ENCODE results near the gene TULP1.

The TULP1 gene

GRCh38 chr6:35533981-35534380 is 21.3 kb upstream of the TULP1 start:
- Histone ChIP-seq H3K27ac (ENCODE audit: low read depth, low read length) (no peak overlapping the region), H3K4me2 (ENCODE audit: low read depth, low read length, poor library complexity, severe bottlenecking) (no peak overlapping the region), H3K9me2 (replicated peaks; ENCODE audit: insufficient read depth, low read length) (no peaks in the 10 kb centered on the region), H3K79me2 (ENCODE audit: insufficient read depth, low read length) (no peaks in the 10 kb centered on the region), H3K27me3 (ENCODE audit: low read length) (no peaks in the 10 kb centered on the region), H3F3A (ENCODE audit: insufficient read depth) (no peaks in the 10 kb centered on the region), H3K36me3 (ENCODE audit: low read length) (no peaks in the 10 kb centered on the region), H3K9me3 (ENCODE audit: insufficient read depth, low read length) (no peaks in the 10 kb centered on the region), H4K20me1 (ENCODE audit: low read depth, low read length) (no peaks in the 10 kb centered on the region), H3K4me3 (ENCODE audit: insufficient read depth, low read length, poor library complexity, severe bottlenecking) (no peak overlapping the region), H3K9ac (ENCODE audit: low read length) (no peak overlapping the region), H2AFZ (ENCODE audit: low read depth, low read length, severe bottlenecking) (no peak overlapping the region)
- TF ChIP-seq CTCF (IDR thresholded peaks at IDR 0.05; ENCODE audit: insufficient read depth, low read length, poor library complexity, severe bottlenecking), result no peak
- no peak for TF ChIP-seq EZH2phosphoT487 (conservative IDR thresholded peaks at IDR 0.05; ENCODE audit: low read length)

- H3F3A ChIP-seq (ENCODE audit: insufficient read depth), result no peaks in the 10 kb centered on the region
- no peak overlapping the region for H3K4me3 ChIP-seq (ENCODE audit: insufficient read depth, low read length, poor library complexity, severe bottlenecking)
- H3K9ac ChIP-seq (ENCODE audit: low read length), result no peak overlapping the region
- no peak overlapping the region for H3K4me2 ChIP-seq (ENCODE audit: low read depth, low read length, poor library complexity, severe bottlenecking)
- H3K79me2 ChIP-seq (ENCODE audit: insufficient read depth, low read length), result no peaks in the 10 kb centered on the region
- H3K36me3 ChIP-seq (ENCODE audit: low read length), result no peaks in the 10 kb centered on the region
- no peaks in the 10 kb centered on the region for H3K27me3 ChIP-seq (ENCODE audit: low read length)
- no peak for TF ChIP-seq CTCF (IDR thresholded peaks at IDR 0.05; ENCODE audit: insufficient read depth, low read length, poor library complexity, severe bottlenecking)
- TF ChIP-seq EZH2phosphoT487 (conservative IDR thresholded peaks at IDR 0.05; ENCODE audit: low read length), result no peak
- no peak overlapping the region for H2AFZ ChIP-seq (ENCODE audit: low read depth, low read length, severe bottlenecking)
- H3K27ac ChIP-seq (ENCODE audit: low read depth, low read length), result no peak overlapping the region
- no peaks in the 10 kb centered on the region for H4K20me1 ChIP-seq (ENCODE audit: low read depth, low read length)
- no peaks in the 10 kb centered on the region for H3K9me2 ChIP-seq (replicated peaks; ENCODE audit: insufficient read depth, low read length)
- H3K9me3 ChIP-seq (ENCODE audit: insufficient read depth, low read length), result no peaks in the 10 kb centered on the region
Measured at GRCh38 chr6:35532126-35532525, 19.4 kb upstream of the TULP1 start.

- no peaks in the 10 kb centered on the region for H3F3A ChIP-seq (ENCODE audit: insufficient read depth)
- no peak overlapping the region for H3K27ac ChIP-seq (ENCODE audit: low read depth, low read length)
- no peaks in the 10 kb centered on the region for H3K9me2 ChIP-seq (replicated peaks; ENCODE audit: insufficient read depth, low read length)
- no peak overlapping the region for H3K9ac ChIP-seq (ENCODE audit: low read length)
- H3K4me3 ChIP-seq (ENCODE audit: insufficient read depth, low read length, poor library complexity, severe bottlenecking), result no peak overlapping the region
- H4K20me1 ChIP-seq (ENCODE audit: low read depth, low read length), result no peaks in the 10 kb centered on the region
- H3K27me3 ChIP-seq (ENCODE audit: low read length), result no peaks in the 10 kb centered on the region
- no peak overlapping the region for H2AFZ ChIP-seq (ENCODE audit: low read depth, low read length, severe bottlenecking)
- no peaks in the 10 kb centered on the region for H3K79me2 ChIP-seq (ENCODE audit: insufficient read depth, low read length)
- H3K4me2 ChIP-seq (ENCODE audit: low read depth, low read length, poor library complexity, severe bottlenecking), result no peak overlapping the region
- H3K9me3 ChIP-seq (ENCODE audit: insufficient read depth, low read length), result no peaks in the 10 kb centered on the region
- H3K36me3 ChIP-seq (ENCODE audit: low read length), result no peaks in the 10 kb centered on the region
- TF ChIP-seq EZH2phosphoT487 (conservative IDR thresholded peaks at IDR 0.05; ENCODE audit: low read length) (no peak), CTCF (IDR thresholded peaks at IDR 0.05; ENCODE audit: insufficient read depth, low read length, poor library complexity, severe bottlenecking) (no peak)
Measured at GRCh38 chr6:35524380-35525020, 11.8 kb upstream of the TULP1 start.

Measured in SU-DHL-6 (cell line).